Central memory CD4-positive, alpha-beta T cell (primary cell): ENCODE data around the gene OSTN.
"Not testable (repeated sequence)": the region's sequence is repeated elsewhere in the genome, so short reads cannot be mapped to it uniquely, and the experiment has no call there.

Source experiments
- DNase-seq: peaks from one replicate; pipeline ENCODE4 v3.0.0; 2022
- total RNA-seq, 3 experiments: gene quantifications; one replicate each; lab custom pipeline; 2026; lab: John Stamatoyannopoulos, UW

The OSTN gene
- 0 reads per million in 3 experiments for total RNA-seq

DNA sequence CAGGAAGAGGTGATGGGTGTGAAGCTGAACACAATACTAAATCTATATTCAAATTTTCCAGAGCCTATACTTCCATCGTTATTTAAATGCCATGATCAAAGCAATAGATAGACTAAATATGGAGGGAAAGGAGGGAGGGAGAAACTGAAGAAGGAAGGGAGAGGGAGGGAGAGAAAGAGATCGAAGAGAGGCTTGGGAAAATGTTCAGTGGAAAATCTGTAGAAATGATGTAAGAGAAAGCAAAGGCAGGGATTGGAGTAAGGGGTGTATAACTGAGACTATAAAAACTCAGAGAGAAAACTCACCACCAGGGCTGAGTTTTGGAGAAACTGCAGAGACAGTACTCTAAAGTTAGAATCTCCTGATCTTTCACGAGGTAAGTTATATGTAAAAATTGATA lies at the start of gene OSTN:
Gene OSTN, plus strand, starts transcription at position 310 of the 400 bp plus-strand sequence. CDS start 13,292 bp downstream, outside the sequence.
- no peak for DNase-seq

- no peak for DNase-seq
Measured at GRCh38 chr3:191151653-191152052, 47.4 kb upstream of the OSTN start.

DNA sequence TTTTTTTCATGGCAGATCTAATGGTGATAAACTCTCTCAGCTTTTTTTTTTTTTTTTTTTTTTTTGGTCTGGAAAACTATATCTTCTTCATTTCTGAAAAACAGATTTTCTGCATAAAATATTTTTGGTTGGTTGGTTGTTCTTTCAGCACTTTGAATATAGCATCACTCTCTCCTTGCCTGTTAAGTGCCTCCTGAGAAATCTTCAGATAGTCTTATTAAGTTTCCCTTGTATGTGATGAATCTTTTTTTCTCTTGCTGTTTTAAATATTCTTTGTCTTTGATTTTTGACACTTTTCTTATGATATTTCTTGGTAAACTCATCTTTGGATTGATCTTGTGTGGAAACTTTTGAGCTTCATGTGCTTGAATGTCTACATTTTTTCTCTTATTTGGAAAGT lies 44.2 kb upstream of the OSTN start:
- no peak for DNase-seq

GRCh38 chr3:191158247-191158646 lies 40.8 kb upstream of the OSTN start:
- no peak for DNase-seq

- DNase-seq, result no peak
Measured at GRCh38 chr3:191158815-191159214, 40.2 kb upstream of the OSTN start.

- DNase-seq, result no peak
Measured at GRCh38 chr3:191165802-191166201, 33.2 kb upstream of the OSTN start.

DNA sequence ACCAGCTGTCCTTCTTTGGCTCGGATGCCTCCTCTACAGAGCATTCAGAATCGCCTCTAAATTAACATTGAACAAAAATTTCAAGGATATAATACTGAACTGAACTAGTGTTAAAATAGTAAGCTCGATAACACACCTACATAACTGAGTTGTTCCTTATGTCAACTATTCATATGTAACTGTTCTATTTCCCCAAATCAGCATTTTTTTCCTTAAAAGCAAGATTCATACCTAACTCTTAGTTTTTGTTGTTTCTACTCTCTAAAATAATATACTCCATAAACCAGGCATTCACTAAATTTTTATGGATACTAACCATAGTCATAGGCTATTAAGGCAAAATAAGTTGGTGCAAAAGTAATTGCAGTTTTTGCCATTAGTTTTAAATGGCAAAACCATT lies 32.7 kb upstream of the OSTN start:
- DNase-seq, result no peak

DNA sequence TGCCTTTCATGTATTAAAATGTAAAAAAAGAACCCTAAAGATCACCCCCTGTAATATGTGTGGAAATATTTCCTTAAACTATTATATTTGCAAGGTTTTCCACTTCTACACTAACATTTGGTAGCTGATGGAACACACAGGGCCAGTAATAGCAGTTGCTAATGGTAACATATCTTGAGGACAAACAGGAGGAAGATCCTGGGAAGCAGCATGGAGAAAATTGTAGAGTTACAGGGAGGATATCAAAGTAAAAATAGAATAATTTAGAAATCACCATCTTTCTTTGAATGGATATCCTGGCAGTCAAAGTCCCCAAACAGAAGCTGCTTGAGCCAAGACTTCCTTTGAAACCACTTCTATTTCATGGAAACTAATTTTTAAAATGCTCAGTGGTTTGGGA lies 29.5 kb upstream of the OSTN start:
- DNase-seq, result no peak

DNA sequence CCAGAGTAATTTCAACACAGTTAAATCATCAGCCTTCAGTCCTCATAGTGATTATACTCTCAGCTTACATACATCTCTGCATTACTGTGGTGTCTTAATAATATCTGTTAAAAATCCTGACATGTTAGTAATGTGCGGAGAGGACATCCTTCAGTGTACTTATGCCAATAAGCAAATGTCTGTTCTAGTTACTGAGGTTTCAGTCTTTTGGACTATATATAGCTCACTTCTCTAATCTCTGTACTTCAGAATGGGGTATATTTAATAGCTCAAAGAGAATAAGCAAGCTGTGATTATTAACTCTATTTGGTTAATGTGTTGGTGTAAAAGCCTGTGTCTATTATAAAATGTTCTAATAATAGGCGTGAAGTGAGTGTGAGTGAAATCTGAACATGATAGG lies 28.9 kb upstream of the OSTN start:
- DNase-seq, result no peak

GRCh38 chr3:191175102-191175501 lies 23.9 kb upstream of the OSTN start:
- no peak for DNase-seq

DNA sequence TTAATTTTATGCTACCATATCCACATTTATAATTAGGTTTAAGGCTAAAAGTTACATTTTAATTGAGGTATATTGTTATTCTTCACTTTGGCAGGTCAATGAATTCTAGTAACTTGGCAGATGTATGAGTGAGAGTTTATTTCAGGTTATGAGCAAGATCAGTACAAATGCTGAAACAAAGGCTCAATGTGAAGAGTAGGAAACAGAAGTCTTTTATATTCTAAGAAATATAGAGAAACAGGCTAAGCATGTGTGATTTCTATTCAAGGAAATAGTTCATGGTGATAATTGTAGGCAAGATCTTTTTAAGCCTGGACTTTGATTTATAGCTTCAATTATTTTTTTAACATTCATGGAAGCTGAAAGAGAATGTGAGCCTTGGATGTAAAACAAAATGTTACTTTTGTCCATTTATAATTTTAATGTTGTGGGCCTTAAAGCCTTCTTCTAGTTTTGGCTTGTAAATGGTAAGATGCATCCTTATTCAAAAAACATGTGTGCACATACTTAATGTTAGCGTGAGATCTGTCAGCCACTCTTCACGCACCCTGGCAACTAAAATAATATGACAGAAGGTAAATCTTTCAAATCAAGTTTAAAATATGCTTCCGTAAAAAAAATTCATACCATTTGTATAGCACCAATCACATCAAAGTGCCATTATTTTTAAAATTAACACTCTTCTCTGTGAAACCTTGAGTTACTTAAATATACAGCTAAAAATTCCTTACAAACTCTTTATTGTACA lies 22.8 kb upstream of the OSTN start:
- no peak for DNase-seq

GRCh38 chr3:191185382-191185781 lies 13.7 kb upstream of the OSTN start:
- DNase-seq, result not testable (repeated sequence)

- DNase-seq, result not testable (repeated sequence)
Measured at GRCh38 chr3:191188246-191188645, 10.8 kb upstream of the OSTN start.

DNA sequence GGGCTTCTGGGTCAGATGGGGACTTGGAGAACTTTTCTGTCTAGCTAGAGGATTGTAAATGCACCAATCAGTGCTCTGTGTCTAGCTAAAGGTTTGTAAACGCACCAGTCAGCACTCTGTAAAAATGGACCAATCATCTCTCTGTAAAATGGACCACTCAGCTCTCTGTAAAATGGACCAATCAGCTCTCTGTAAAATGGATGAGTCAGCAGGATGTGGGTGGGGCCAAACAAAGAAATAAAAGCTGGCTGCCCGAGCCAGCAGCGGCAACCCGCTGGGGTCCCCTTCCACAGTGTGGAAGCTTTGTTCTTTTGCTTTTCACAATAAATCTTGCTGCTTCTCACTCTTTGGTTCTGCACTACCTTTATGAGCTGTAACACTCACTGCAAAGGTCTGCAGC lies 6.8 kb upstream of the OSTN start:
- DNase-seq, result not testable (repeated sequence)

GRCh38 chr3:191192941-191193340 lies 6.1 kb upstream of the OSTN start:
- DNase-seq, result no peak

- no peak for DNase-seq
Measured at GRCh38 chr3:191197761-191198306, 1.2 kb upstream of the OSTN start.

DNA sequence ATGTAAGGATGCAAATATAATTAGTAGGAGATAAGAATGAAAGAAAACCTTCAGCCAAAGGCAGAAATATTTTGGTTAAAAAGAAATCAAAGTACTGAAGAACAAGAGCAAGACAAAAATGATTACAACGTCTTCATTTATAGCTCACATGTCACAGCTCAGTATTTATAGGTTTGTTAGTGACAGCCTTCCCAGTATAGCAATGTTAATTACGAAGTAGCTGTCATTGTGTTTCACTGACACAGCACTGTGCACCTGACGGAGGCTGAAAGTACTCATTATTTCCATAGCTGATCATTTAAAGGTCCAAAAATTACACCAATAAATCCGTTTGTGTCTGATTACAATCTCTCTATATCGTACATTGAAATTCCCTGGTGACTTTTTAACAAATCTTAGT lies 561 bp upstream of the OSTN start:
- no peak for DNase-seq

- DNase-seq, result no peak
Measured at GRCh38 chr3:191210032-191210431, 11.0 kb downstream of the OSTN start.

DNA sequence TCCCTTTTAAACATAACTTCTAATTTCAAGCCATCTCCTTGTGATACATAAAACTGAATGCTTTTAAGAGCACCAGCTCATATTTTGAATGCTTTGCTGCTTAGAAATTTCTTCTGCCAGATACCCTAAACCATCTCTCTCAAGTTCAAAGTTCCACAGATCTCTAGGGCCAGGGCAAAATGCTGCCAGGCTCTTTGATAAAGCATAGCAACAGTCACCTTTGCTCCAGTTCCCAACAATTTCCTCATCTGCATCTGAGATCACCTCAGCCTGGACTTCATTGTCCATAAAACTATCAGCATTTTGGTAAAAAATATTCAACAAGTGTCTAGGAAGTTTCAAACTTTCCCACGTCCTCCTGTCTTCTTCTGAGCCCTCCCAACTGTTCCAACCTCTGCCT lies 17.5 kb downstream of the OSTN start:
- no peak for DNase-seq

DNA sequence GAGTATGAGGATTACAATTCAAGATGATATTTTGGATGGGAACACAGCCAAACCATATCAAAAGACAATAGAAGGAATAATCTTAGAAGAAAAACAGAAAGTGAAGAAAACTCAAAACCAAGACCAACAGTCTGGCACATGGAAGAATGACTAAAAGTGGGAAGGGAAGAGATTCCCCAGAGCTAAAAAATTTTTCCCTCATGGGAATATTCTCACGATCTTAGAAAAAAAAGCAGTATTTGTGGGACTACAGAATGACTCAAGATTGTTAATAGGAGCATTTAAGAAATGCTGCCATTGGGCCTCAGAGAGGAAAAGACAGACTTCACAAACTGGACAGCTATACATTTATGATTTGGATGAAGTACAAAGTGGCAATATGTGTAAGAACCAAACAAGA lies 18.3 kb downstream of the OSTN start:
- no peak for DNase-seq

DNA sequence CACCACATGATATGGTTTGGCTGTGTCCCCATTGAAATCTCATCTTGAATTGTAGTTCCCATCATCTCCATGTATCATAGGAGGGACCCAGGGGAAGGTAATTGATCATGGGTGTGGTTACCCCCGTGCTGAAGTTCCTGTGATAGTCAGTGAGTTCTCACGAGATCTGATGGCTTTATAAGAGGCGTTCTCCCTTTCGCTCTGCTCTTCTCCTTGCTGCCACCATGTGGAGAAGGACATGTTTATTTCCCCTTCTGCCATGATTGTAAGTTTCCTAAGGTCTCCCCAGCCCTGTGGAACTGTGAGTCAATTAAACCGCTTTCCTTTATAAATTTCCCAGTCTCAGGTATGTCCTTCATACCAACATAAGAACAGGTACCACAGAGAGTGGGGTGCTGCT lies 21.9 kb downstream of the OSTN start:
- no peak for DNase-seq

GRCh38 chr3:191221638-191222037 lies 22.6 kb downstream of the OSTN start:
- no peak for DNase-seq

DNA sequence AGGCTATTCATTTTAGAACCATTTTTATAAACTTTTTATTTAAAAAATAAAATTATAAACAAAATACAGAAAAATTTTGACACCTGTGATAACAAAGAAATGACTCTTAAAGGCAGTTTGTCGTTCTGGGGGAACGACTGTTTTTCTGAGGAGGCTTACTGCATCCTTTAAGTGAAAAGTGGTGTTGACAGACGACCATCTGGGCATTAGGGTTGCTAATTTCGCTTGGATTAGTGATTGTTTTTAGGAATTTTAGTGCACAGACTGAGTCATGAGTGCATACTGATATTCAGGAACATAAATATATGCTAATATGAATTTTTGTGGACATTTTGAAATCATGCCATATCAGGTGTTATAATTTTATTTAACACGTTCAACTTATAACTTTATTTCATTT lies 28.5 kb downstream of the OSTN start:
- no peak for DNase-seq

GRCh38 chr3:191234216-191234615 lies 35.2 kb downstream of the OSTN start:
- DNase-seq, result no peak
